Endodermal cell (in vitro differentiated cells): ENCODE measurements around the gene OOSP2. TPM values are rescaled to one million over a fixed set of nuclear protein-coding genes. Genes with fewer than 3 reads are reported as not detected.

Experiments
- DNase-seq: peaks from one replicate; pipeline ENCODE4 v3.0.0-alpha.2; 2017
- H3K27ac ChIP-seq: 2 replicates; pipeline ENCODE4 v1.5.1; 2013; ENCODE audit warnings: mild to moderate bottlenecking, low read depth, low read length, moderate library complexity
- H3K27me3 ChIP-seq: 2 replicates; pipeline ENCODE4 v1.6.1; 2013; ENCODE audit warnings: mild to moderate bottlenecking, low read length, moderate library complexity; ENCODE audit not compliant: insufficient read depth, control insufficient read depth, poor library complexity, severe bottlenecking
- H3K36me3 ChIP-seq: 2 replicates; pipeline ENCODE4 v1.7.0; 2013; ENCODE audit warnings: mild to moderate bottlenecking, low read length, moderate library complexity; ENCODE audit not compliant: control insufficient read depth, insufficient read depth
- H3K4me1 ChIP-seq: one replicate; pipeline ENCODE4 v1.7.0; 2013; ENCODE audit warnings: low read length; ENCODE audit not compliant: control insufficient read depth, insufficient read depth
- H3K4me3 ChIP-seq: 2 replicates; pipeline ENCODE4 v1.5.1; 2013; ENCODE audit warnings: mild to moderate bottlenecking, low read length, moderate library complexity
- H3K9ac ChIP-seq: 2 replicates; pipeline ENCODE4 v1.6.1; 2013; ENCODE audit warnings: mild to moderate bottlenecking, low read length, moderate library complexity; ENCODE audit not compliant: poor library complexity, severe bottlenecking; ENCODE audit errors: extremely low read depth
- H3K9me3 ChIP-seq: 2 replicates; pipeline ENCODE4 v1.6.1; 2013; ENCODE audit warnings: mild to moderate bottlenecking, low read length, moderate library complexity; ENCODE audit not compliant: control insufficient read depth
- H3K27ac Mint-ChIP-seq: 2 replicates; pipeline ENCODE4 v1.8.0; 2020; ENCODE audit warnings: mixed read lengths
- H3K27me3 Mint-ChIP-seq: 2 replicates; pipeline ENCODE4 v1.8.0; 2021; ENCODE audit warnings: mild to moderate bottlenecking, mixed read lengths; ENCODE audit not compliant: insufficient read depth
- H3K36me3 Mint-ChIP-seq: 2 replicates; pipeline ENCODE4 v1.8.0; 2020; ENCODE audit warnings: low read depth, mixed read lengths
- H3K4me1 Mint-ChIP-seq: 2 replicates; pipeline ENCODE4 v1.8.0; 2020; ENCODE audit warnings: mixed read lengths
- H3K4me3 Mint-ChIP-seq: 2 replicates; pipeline ENCODE4 v1.8.0; 2020; ENCODE audit warnings: mild to moderate bottlenecking, moderate library complexity, mixed read lengths
- H3K9me3 Mint-ChIP-seq: 2 replicates; pipeline ENCODE4 v1.8.0; 2020; ENCODE audit warnings: mild to moderate bottlenecking, mixed read lengths
- WGBS, 2 experiments: methylation state at CpG; one replicate each; pipeline versions ENCODE4 v1.1.5 to v1.1.7; 2013; ENCODE audit warnings: missing lambda C conversion rate in 2 of 2, mixed read lengths in 1 of 2; ENCODE audit not compliant: insufficient coverage in 1 of 2, insufficient read length in 1 of 2; 5-methylcytosine and 5-hydroxymethylcytosine counted together
- total RNA-seq, 2 donors: library from RNA; stranded (reverse); fragmentation: NEBNext Ultra II Directional in 1 of 2; extraction: Animal tissue kit (Norgen Biotek cat#: 25700) in 1 of 2; gene quantifications; 2 replicates in 1 of 2; 3 replicates in 1 of 2; pipeline ENCODE4 v1.2.1, GENCODE V29; 2021
- TF ChIP-seq, protein P1 (sequence below): fragments of 200-600 bp; sonication (generic); conservative IDR thresholded peaks from 2 replicates; pipeline ENCODE4 v1.5.0; 2021; ENCODE audit warnings: antibody characterized with exemption, mild to moderate bottlenecking

The OOSP2 gene
- total RNA-seq, 2 donors from 2014 or later, result not detected

- peaks cover 5% of the 10 kb centered on the region for H3K27me3 Mint-ChIP-seq
- WGBS, 2 experiments, result 100% methylated on average over 2 of the region's 2 CpGs; no CpG with 5 or more reads in 1 of the 2 experiments
- H3K9ac ChIP-seq, result no peak overlapping the region
- H3K9me3 ChIP-seq, result no peaks in the 10 kb centered on the region
- H3K4me1 Mint-ChIP-seq, result peaks cover 7% of the 10 kb centered on the region
- DNase-seq, result no peak
- H3K4me3 ChIP-seq, result no peak overlapping the region
- H3K36me3 Mint-ChIP-seq, result no peaks in the 10 kb centered on the region
- H3K4me1 ChIP-seq, result no peaks in the 10 kb centered on the region
- no peak overlapping the region for H3K4me3 Mint-ChIP-seq
- H3K27ac ChIP-seq, result no peak overlapping the region
- H3K27ac Mint-ChIP-seq, result no peak overlapping the region
- TF ChIP-seq, protein P1, sequence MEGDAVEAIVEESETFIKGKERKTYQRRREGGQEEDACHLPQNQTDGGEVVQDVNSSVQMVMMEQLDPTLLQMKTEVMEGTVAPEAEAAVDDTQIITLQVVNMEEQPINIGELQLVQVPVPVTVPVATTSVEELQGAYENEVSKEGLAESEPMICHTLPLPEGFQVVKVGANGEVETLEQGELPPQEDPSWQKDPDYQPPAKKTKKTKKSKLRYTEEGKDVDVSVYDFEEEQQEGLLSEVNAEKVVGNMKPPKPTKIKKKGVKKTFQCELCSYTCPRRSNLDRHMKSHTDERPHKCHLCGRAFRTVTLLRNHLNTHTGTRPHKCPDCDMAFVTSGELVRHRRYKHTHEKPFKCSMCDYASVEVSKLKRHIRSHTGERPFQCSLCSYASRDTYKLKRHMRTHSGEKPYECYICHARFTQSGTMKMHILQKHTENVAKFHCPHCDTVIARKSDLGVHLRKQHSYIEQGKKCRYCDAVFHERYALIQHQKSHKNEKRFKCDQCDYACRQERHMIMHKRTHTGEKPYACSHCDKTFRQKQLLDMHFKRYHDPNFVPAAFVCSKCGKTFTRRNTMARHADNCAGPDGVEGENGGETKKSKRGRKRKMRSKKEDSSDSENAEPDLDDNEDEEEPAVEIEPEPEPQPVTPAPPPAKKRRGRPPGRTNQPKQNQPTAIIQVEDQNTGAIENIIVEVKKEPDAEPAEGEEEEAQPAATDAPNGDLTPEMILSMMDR, result no peak
- H3K36me3 ChIP-seq, result no peaks in the 10 kb centered on the region
- H3K9me3 Mint-ChIP-seq, result no peaks in the 10 kb centered on the region
- H3K27me3 ChIP-seq, result peaks cover 12% of the 10 kb centered on the region
These were observed 42.4 kb upstream of the OOSP2 start for GRCh38 chr11:59997800-59998199.

GRCh38 chr11:59999691-60000090 lies 40.5 kb upstream of the OOSP2 start:
- peaks cover 6% of the 10 kb centered on the region for H3K4me1 Mint-ChIP-seq
- WGBS, 2 experiments, result 90 to 91% methylated on average over 4 of the region's 4 CpGs

DNA sequence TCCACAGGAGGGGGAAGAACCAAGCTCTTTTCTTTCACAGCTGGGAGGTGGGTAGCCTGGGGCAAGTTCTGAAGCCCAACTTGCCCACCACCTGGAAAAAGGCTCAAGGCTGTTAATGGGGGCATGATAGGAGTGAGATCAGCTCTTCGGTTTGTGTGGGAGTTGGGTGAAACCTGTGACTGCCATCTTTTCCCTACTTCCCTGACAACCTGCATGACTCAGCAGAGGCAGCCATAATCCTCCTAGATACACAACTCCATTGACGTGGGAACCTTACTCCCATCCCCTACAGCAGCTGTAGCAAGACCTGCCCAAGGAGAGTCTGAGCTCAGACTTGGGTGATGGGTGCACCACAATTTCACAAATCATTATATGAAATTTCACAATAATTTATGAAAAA lies 36.5 kb upstream of the OOSP2 start:
- Mint-ChIP-seq H3K27me3 (no peaks in the 10 kb centered on the region), H3K9me3 (no peaks in the 10 kb centered on the region), H3K4me3 (no peak overlapping the region), H3K4me1 (peaks cover 6% of the 10 kb centered on the region), H3K36me3 (no peaks in the 10 kb centered on the region), H3K27ac (peak overlapping the region; percentile 72)
- TF ChIP-seq, protein P1, result no peak
- H3K9me3 ChIP-seq, result no peaks in the 10 kb centered on the region
- DNase-seq, result no peak
- H3K36me3 ChIP-seq, result no peaks in the 10 kb centered on the region
- H3K27ac ChIP-seq, result no peak overlapping the region
- 84% methylated on average over 1 of the region's 2 CpGs; no CpG with 5 or more reads in 1 of the 2 experiments for WGBS, 2 experiments
- no peaks in the 10 kb centered on the region for H3K27me3 ChIP-seq
- no peak overlapping the region for H3K4me3 ChIP-seq
- H3K9ac ChIP-seq, result no peak overlapping the region
- H3K4me1 ChIP-seq, result no peaks in the 10 kb centered on the region

More at GRCh38 chr11:59999691-60000090, 40.5 kb upstream of the OOSP2 start:
- Histone ChIP-seq H3K9ac (no peak overlapping the region), H3K9me3 (no peaks in the 10 kb centered on the region), H3K27ac (no peak overlapping the region), H3K4me1 (no peaks in the 10 kb centered on the region), H3K4me3 (no peak overlapping the region), H3K27me3 (peaks cover 12% of the 10 kb centered on the region), H3K36me3 (no peaks in the 10 kb centered on the region)
- no peaks in the 10 kb centered on the region for H3K9me3 Mint-ChIP-seq
- peaks cover 5% of the 10 kb centered on the region for H3K27me3 Mint-ChIP-seq
- no peak for DNase-seq
- H3K4me3 Mint-ChIP-seq, result no peak overlapping the region
- H3K36me3 Mint-ChIP-seq, result no peaks in the 10 kb centered on the region
- H3K27ac Mint-ChIP-seq, result no peak overlapping the region
- TF ChIP-seq, protein P1, result no peak
